Endothelial cell of umbilical vein (primary cell): ENCODE results near the gene ARL6IP4. TPM values are rescaled to one million over a fixed set of nuclear protein-coding genes. Genes with fewer than 3 reads are reported as not detected.

ENCODE experiments used
- BruUV-seq: library from RNA; stranded (reverse); fragments of 400-500 nt; replicated peaks from 2 replicates; lab custom pipeline; 2021; lab: Mats Ljungman, UMichigan
- CTCF ChIA-PET: fragments of 300-600, 350-600 bp; sonication (Branson Sonifier 250); formaldehyde crosslinking; loops from one replicate; lab custom pipeline; 2021; ENCODE audit warnings: antibody characterized with exemption, inconsistent platforms; lab: Charles Lee
- POLR2A ChIA-PET: fragments of 300-600, 350-600 bp; sonication (Branson Sonifier 250); formaldehyde crosslinking; loops from one replicate; lab custom pipeline; 2021; ENCODE audit warnings: antibody characterized with exemption, inconsistent platforms; lab: Charles Lee
- DNase-seq: peaks from one replicate; pipeline ENCODE4 v3.0.0-alpha.2; 2011; ENCODE audit warnings: low read depth, low spot score
- FAIRE-seq: peaks from 2 replicates; lab custom pipeline; 2011; peaks lifted over from hg19 to GRCh38; lab: Jason Lieb, UNC
- H2AFZ ChIP-seq: 2 replicates; pipeline ENCODE4 v1.6.0; 2012; ENCODE audit warnings: low read depth, low read length, control low read depth, inconsistent platforms
- H3K27ac ChIP-seq: 2 replicates; pipeline ENCODE4 v1.5.1; 2011; ENCODE audit warnings: low read depth, mild to moderate bottlenecking, control low read depth, low read length, moderate library complexity; ENCODE audit not compliant: insufficient read depth
- H3K27me3 ChIP-seq, 2 experiments: 2 replicates each; pipeline versions ENCODE4 v1.6.0 to v1.6.1; 2011; ENCODE audit warnings: low read length in 2 of 2, mixed read lengths in 1 of 2; ENCODE audit not compliant: control insufficient read depth in 2 of 2, insufficient read depth in 2 of 2
- H3K36me3 ChIP-seq, 2 experiments: 2 replicates in 1 of 2; 3 replicates in 1 of 2; pipeline ENCODE4 v1.5.1; 2011; ENCODE audit warnings: low read length in 2 of 2, mild to moderate bottlenecking in 1 of 2, moderate library complexity in 1 of 2; ENCODE audit not compliant: control insufficient read depth in 2 of 2, insufficient read depth in 2 of 2; ENCODE audit errors: extremely low read depth in 1 of 2
- H3K4me1 ChIP-seq: 3 replicates; pipeline ENCODE4 v1.5.1; 2011; ENCODE audit warnings: mild to moderate bottlenecking, low read length; ENCODE audit not compliant: control insufficient read depth, insufficient read depth; ENCODE audit errors: extremely low read depth
- H3K4me2 ChIP-seq: 2 replicates; pipeline ENCODE4 v1.6.1; 2011; ENCODE audit warnings: low read length, control low read depth, mixed read lengths; ENCODE audit not compliant: insufficient read depth
- H3K4me3 ChIP-seq, 3 experiments: fragments of 200-600 bp in 1 of 3; sonication (generic), shearing (Covaris generic) in 1 of 3; replicated peaks in 1 of 3; 2 replicates each; pipeline ENCODE4 v1.5.1; 2011 to 2016; ENCODE audit warnings: control low read depth in 3 of 3, low read length in 3 of 3, mild to moderate bottlenecking in 2 of 3, inconsistent platforms in 1 of 3, low read depth in 1 of 3, moderate library complexity in 1 of 3; ENCODE audit not compliant: insufficient read depth in 1 of 3
- H3K79me2 ChIP-seq: 2 replicates; pipeline ENCODE4 v1.6.0; 2012; ENCODE audit warnings: low read length, inconsistent platforms; ENCODE audit not compliant: control insufficient read depth, insufficient read depth
- H3K9ac ChIP-seq: replicated peaks from 2 replicates; pipeline ENCODE3; 2011; ENCODE audit warnings: low read length, control low read depth; ENCODE audit not compliant: insufficient read depth; ENCODE audit errors: extremely low read depth
- H3K9me1 ChIP-seq: replicated peaks from 3 replicates; pipeline ENCODE4 v1.6.0; 2011; ENCODE audit warnings: mild to moderate bottlenecking, low read length; ENCODE audit not compliant: control insufficient read depth, insufficient read depth; ENCODE audit errors: extremely low read depth
- H3K9me3 ChIP-seq: replicated peaks from 2 replicates; pipeline ENCODE4 v1.5.1; 2012; ENCODE audit warnings: low read length, inconsistent platforms; ENCODE audit not compliant: control insufficient read depth, insufficient read depth
- H4K20me1 ChIP-seq: replicated peaks from 2 replicates; pipeline ENCODE3; 2011; ENCODE audit warnings: mild to moderate bottlenecking, low read length; ENCODE audit not compliant: control insufficient read depth, insufficient read depth; ENCODE audit errors: extremely low read depth
- CTCF ChIP-seq, 2 donors: IDR thresholded peaks; 1 replicate in 1 of 2; 2 replicates in 1 of 2; pipeline ENCODE4 v1.5.1; 2011; ENCODE audit warnings: low read length in 2 of 2, mild to moderate bottlenecking in 2 of 2, moderate library complexity in 2 of 2, control low read depth in 1 of 2, inconsistent platforms in 1 of 2, low read depth in 1 of 2; ENCODE audit not compliant: insufficient read depth in 1 of 2; ENCODE audit errors: extremely low read depth in 1 of 2
- GATA2 ChIP-seq: IDR thresholded peaks from 2 replicates; pipeline ENCODE4 v1.7.0; 2011; ENCODE audit warnings: low read depth, mild to moderate bottlenecking, moderate library complexity, mixed read lengths, low read length; ENCODE audit not compliant: insufficient read length, insufficient read depth
- JUN ChIP-seq: IDR thresholded peaks from 2 replicates; pipeline ENCODE4 v1.6.1; 2011; ENCODE audit warnings: borderline replicate concordance, low read depth; ENCODE audit not compliant: insufficient read length, insufficient read depth
- MAX ChIP-seq: IDR thresholded peaks from 2 replicates; pipeline ENCODE4 v1.6.1; 2011; ENCODE audit not compliant: insufficient read depth, insufficient read length
- POLR2A ChIP-seq: IDR thresholded peaks from 2 replicates; pipeline ENCODE4 v1.6.1; 2012; ENCODE audit warnings: low read depth, mild to moderate bottlenecking, control low read depth, low read length
- POLR2AphosphoS5 ChIP-seq: IDR thresholded peaks from 2 replicates; pipeline ENCODE4 v1.6.1; 2012; ENCODE audit warnings: low read depth, mild to moderate bottlenecking, control low read depth, low read length, moderate library complexity; ENCODE audit not compliant: insufficient read depth
- dilution Hi-C: fragments of 300-500 bp; cut with MboI; formaldehyde crosslinking; loops from one replicate; pipeline ENCODE4 v1.15.0; 2019; ENCODE audit warnings: low sequenced_read_pairs; ENCODE audit not compliant: extremely low pct_ligation_motif_present
- intact Hi-C: fragments of 100-400 bp; cut with micrococcal nuclease; formaldehyde crosslinking; loops from one replicate; pipeline ENCODE4 v1.10.0; 2022
- polyA plus RNA-seq, 4 experiments: library from polyadenylated mRNA; depleted of rRNA in 3 of 4; stranded (reverse) in 3 of 4; unstranded in 1 of 4; fragments of >200 nt; gene quantifications; 2 replicates each; pipeline versions ENCODE4 v1.2.1 to v1.2.3, GENCODE V29; 2011 to 2012; ENCODE audit warnings: missing spikeins in 1 of 4
- total RNA-seq: library from RNA; stranded (reverse); gene quantifications from 2 replicates; pipeline ENCODE4 v1.2.3, GENCODE V29; 2021

The ARL6IP4 gene
- total and polyA plus RNA-seq, 2 donors (not counting 3 experiments of a cell fraction or from before 2014, with no cell fraction given), result 193 to 226 TPM

DNA sequence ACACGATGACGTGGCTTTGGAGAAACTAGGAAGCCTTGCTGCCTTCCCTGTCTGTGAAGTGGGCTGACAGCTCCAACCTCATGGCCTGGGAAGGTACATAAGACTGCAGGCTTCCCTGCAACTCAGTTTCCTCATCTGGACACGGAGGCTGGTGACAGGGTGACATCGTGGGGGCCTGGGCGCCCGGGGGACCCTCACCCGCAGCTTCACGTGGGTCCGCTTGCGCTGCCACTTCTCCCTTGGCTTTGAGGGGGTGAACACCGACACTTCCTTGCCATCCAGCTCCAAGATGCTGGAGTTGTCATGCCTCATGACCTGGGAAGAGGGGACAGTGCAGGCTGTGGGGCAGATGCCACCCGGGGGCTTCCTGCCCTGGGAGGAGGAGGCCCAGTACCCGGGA, 7.6 kb downstream of the ARL6IP4 start:
- no TSS peak for BruUV-seq
- H3K9me3 ChIP-seq, result no peaks in the 10 kb centered on the region
- no peak overlapping the region for H2AFZ ChIP-seq
- H3K9ac ChIP-seq, result no peak overlapping the region
- no peaks in the 10 kb centered on the region for H3K9me1 ChIP-seq
- DNase-seq (no peak), FAIRE-seq (no peak)
- no peak overlapping the region for H3K27ac ChIP-seq
- H3K36me3 ChIP-seq, result peaks cover 0 to 5% of the 10 kb centered on the region in 2 experiments
- H3K27me3 ChIP-seq, result no peaks in the 10 kb centered on the region
- peaks cover 2% of the 10 kb centered on the region for H3K79me2 ChIP-seq
- no peak overlapping the region for H3K4me2 ChIP-seq
- no peak overlapping the region for H3K4me3 ChIP-seq
- no peaks in the 10 kb centered on the region for H4K20me1 ChIP-seq
- no peak for TF ChIP-seq CTCF (IDR thresholded peaks at IDR 0.05; ENCODE audit: extremely low read depth in 1 of 2, insufficient read depth in 1 of 2, low read depth in 1 of 2, low read length in 2 of 2)
- no peak for TF ChIP-seq MAX
- no peak for TF ChIP-seq POLR2A
- TF ChIP-seq GATA2, result no peak
- TF ChIP-seq JUN, result no peak
- TF ChIP-seq POLR2AphosphoS5, result no peak
- ChIA-PET CTCF (interaction anchor here (1.9 kb wide), 1 partner anchor 250 kb away, joined by 8 read pairs; no protein-coding TSS in a partner anchor), POLR2A (no interaction called here)
- H3K4me1 ChIP-seq, result peaks cover 13% of the 10 kb centered on the region
- dilution Hi-C loops, result no loop called here
- intact Hi-C loops, result no loop called here
